Mucosa of descending colon (tissue), 3 donors: ENCODE measurements around the gene AKT3. TPM values are rescaled to one million over a fixed set of nuclear protein-coding genes. Genes with fewer than 3 reads are reported as not detected.

ENCODE experiments used
- ATAC-seq: fragments of 200-7000 bp; cut with Tn5 transposase; one replicate; pipeline ENCODE4 v1.9.1; 2020; ENCODE audit warnings: mild to moderate bottlenecking, moderate library complexity
- DNase-seq, 3 donors: peaks; one replicate each; pipeline ENCODE4 v3.0.0-alpha.2; 2020
- H3K36me3 ChIP-seq: fragments of 200-600 bp; one replicate; pipeline ENCODE4 v1.8.0; 2021; ENCODE audit warnings: low read depth, mild to moderate bottlenecking
- H3K4me1 ChIP-seq: fragments of 200-600 bp; one replicate; pipeline ENCODE4 v1.8.0; 2021; ENCODE audit warnings: low read depth, mild to moderate bottlenecking
- H3K4me3 ChIP-seq: fragments of 200-600 bp; one replicate; pipeline ENCODE4 v1.8.0; 2021; ENCODE audit warnings: mild to moderate bottlenecking
- H3K9me3 ChIP-seq: fragments of 200-600 bp; one replicate; pipeline ENCODE4 v1.8.0; 2021; ENCODE audit warnings: mild to moderate bottlenecking
- CTCF ChIP-seq: fragments of 200-600 bp; IDR thresholded peaks from one replicate; pipeline ENCODE4 v1.8.0; 2022; ENCODE audit warnings: antibody characterized with exemption, mild to moderate bottlenecking
- intact Hi-C, 2 donors: fragments of 100-400 bp; cut with DNase I in 1 of 2; cut with micrococcal nuclease in 1 of 2; formaldehyde crosslinking; loops; one replicate each; pipeline versions ENCODE4 v1.11.0 to v1.11.1; 2022; cut with DNase I, micrococcal nuclease
- total RNA-seq, 3 donors: library from RNA; stranded (reverse); fragmentation: NEBNext Ultra II Directional in 2 of 3; extraction: Animal tissue kit (Norgen Biotek cat#: 25700) in 2 of 3; gene quantifications; one replicate each; pipeline versions ENCODE4 v1.2.1 to v1.2.4, GENCODE V29; 2021 to 2023
- donor health status: DM: no; HTN: no; CAD: no; lungs with moderate emphysema.
- donor health status: DM: no; HTN: no; CAD: no.
- donor health status: DM: no; HTN: yes; CAD: no.

Gene AKT3
- total RNA-seq, 3 donors from 2014 or later, result 8.2 to 119 (median 12.6) TPM

GRCh38 chr1:243469497-243469896 is 380.5 kb downstream of the AKT3 start:
- intact Hi-C loops, result no loop called here
- H3K9me3 ChIP-seq, result no peaks in the 10 kb centered on the region
- no peaks in the 10 kb centered on the region for H3K36me3 ChIP-seq
- ATAC-seq (no peak), DNase-seq (no peak)
- H3K4me3 ChIP-seq, result no peak overlapping the region
- no peaks in the 10 kb centered on the region for H3K4me1 ChIP-seq
- no peak for TF ChIP-seq CTCF

DNA sequence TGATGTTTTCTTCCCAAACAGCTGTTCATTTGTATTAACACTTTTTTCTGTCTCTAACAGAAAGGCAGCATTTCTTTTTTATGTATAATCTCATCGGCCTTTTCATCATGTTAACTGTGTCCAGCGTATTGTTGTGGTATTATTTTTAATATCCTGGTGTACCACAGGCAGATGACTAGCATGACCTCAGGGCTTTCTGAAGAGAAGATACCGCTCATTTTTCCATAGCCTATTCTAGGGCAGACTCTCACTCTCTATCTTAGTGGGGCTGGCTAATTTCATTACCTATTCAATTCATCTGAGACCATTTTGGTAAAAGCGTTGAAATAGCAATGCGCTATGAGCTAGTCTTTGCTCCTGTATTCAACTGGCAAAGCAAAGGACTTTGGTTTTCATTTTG is 384.3 kb downstream of the AKT3 start:
- DNase-seq (no peak), ATAC-seq (no peak)
- no peaks in the 10 kb centered on the region for H3K4me1 ChIP-seq
- no peak for TF ChIP-seq CTCF
- H3K36me3 ChIP-seq, result no peaks in the 10 kb centered on the region
- H3K4me3 ChIP-seq, result no peak overlapping the region
- intact Hi-C loops, result no loop called here
- H3K9me3 ChIP-seq, result no peaks in the 10 kb centered on the region

DNA sequence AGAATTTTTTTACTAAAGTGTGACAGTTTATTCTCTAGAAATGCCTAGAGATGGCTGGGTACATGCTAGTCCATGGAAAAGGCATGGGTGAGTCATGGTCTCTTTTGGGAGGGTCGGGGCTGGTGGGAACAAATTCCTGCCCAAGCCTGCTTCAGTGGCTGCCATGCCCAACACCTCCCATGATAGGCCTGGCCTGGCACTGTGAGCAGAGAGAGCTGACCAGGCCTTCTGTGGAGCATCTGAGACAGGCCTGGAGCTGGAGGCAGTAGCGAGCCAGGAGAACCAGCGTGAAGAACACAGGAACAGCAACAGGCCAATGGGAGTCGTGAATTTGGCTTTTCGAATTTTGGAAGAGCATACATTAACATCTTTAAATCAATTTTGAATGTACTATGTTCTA is 385.0 kb downstream of the AKT3 start:
- TF ChIP-seq CTCF, result no peak
- Histone ChIP-seq H3K36me3 (no peaks in the 10 kb centered on the region), H3K4me1 (no peaks in the 10 kb centered on the region), H3K9me3 (no peaks in the 10 kb centered on the region), H3K4me3 (no peak overlapping the region)
- intact Hi-C loops, result no loop called here
- no peak for ATAC-seq
- no peak for DNase-seq

DNA sequence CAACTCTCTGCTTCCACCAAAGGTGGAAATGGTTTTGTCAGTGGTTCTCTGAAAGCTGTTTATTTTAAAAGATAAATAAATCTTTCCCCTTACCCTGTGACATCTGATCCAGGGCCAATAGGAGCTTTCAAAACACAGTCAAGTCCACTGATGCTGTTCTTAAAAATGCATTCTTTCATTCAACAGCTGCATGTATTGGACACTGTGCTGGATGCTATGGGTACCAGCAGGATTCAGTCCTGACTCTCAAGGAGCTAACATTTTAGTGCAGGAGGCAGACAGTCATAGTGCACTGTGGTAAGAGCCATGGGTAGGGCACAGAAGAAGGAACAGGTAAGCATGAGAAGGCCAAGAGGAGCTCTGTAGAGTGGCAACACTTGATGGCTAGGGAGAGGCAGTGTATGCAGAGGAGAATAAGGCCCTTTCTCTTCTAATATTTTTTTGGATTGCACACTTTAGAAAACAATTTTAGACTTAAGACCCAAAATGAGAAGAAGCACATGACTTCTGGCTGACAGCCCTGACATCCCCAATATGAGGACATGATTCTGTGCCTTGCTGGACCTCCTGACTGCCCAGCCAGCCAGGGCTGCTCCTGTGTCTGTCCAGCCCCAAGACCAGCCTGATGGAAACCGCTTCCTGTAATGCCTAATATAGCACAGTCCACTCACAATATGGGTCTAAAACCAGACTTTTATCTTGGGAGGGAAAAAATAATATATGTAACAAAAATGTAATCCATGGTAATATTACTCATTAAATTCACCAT is 386.9 kb downstream of the AKT3 start:
- intact Hi-C loops, result no loop called here
- no peak for TF ChIP-seq CTCF
- no peak for ATAC-seq

DNA sequence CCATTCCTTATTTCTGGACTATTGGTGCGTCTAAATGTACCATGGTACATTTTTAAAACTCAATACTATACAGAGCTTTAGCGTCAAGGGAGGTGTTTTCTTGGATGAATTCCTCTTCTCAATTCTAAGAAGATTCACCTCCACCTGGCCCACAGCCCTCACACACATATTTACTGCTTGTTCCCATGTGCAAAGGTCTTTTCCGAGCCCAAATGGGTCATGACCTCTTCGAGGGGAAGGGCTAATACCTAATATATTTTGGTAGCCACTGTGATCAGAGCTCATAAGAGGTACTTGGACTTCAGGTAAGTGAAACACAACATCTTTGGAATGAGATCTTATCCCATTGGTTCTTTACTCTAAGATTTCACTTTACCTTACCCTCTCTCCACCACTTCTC is 388.3 kb downstream of the AKT3 start:
- intact Hi-C loops, result no loop called here
- DNase-seq, result no peak
- ATAC-seq, result no peak
- Histone ChIP-seq H3K9me3 (no peaks in the 10 kb centered on the region), H3K4me1 (no peaks in the 10 kb centered on the region), H3K36me3 (no peaks in the 10 kb centered on the region), H3K4me3 (no peak overlapping the region)
- TF ChIP-seq CTCF, result no peak

More for the DNA sequence above, 386.9 kb downstream of the AKT3 start:
- no peaks in the 10 kb centered on the region for H3K4me1 ChIP-seq
- H3K36me3 ChIP-seq, result no peaks in the 10 kb centered on the region
- DNase-seq, result no peak
- no peak overlapping the region for H3K4me3 ChIP-seq
- no peaks in the 10 kb centered on the region for H3K9me3 ChIP-seq
